Activated gamma-delta T cell treated with anti-CD3 and anti-CD28 coated beads, Interleukin-2, amount 50 U/mL, for 16 hours (primary cell): ENCODE results near the gene KNDC1.

Source experiments
- DNase-seq: peaks from one replicate; pipeline ENCODE4 v3.0.0-alpha.2; 2020; ENCODE audit warnings: low read depth

The KNDC1 gene

GRCh38 chr10:133206356-133207040, 46.5 kb downstream of the KNDC1 start:
- no peak for DNase-seq

- DNase-seq = no peak
Observed at GRCh38 chr10:133207041-133207600, 47.1 kb downstream of the KNDC1 start.

- DNase-seq = no peak
Observed at GRCh38 chr10:133207627-133208026, 47.6 kb downstream of the KNDC1 start.

GRCh38 chr10:133208466-133208865, 48.4 kb downstream of the KNDC1 start:
- no peak for DNase-seq

GRCh38 chr10:133209117-133209516, 49.1 kb downstream of the KNDC1 start:
- DNase-seq = no peak

GRCh38 chr10:133209641-133210040, 49.6 kb downstream of the KNDC1 start:
- no peak for DNase-seq

GRCh38 chr10:133210398-133211140, 50.5 kb downstream of the KNDC1 start:
- no peak for DNase-seq

GRCh38 chr10:133211141-133211830, 51.3 kb downstream of the KNDC1 start:
- no peak for DNase-seq

GRCh38 chr10:133211959-133212852, 52.2 kb downstream of the KNDC1 start:
- no peak for DNase-seq

- no peak for DNase-seq
Observed at GRCh38 chr10:133212853-133213494, 53.0 kb downstream of the KNDC1 start.

- DNase-seq = no peak
Observed at GRCh38 chr10:133213641-133214467, 53.8 kb downstream of the KNDC1 start.

- no peak for DNase-seq
Observed at GRCh38 chr10:133214468-133215410, 54.7 kb downstream of the KNDC1 start.

GRCh38 chr10:133215586-133215985, 55.6 kb downstream of the KNDC1 start:
- no peak for DNase-seq

GRCh38 chr10:133216776-133217175, 56.8 kb downstream of the KNDC1 start:
- no peak for DNase-seq

- no peak for DNase-seq
Observed at GRCh38 chr10:133217800-133218589, 58.0 kb downstream of the KNDC1 start.

- DNase-seq = no peak
Observed at GRCh38 chr10:133218891-133219290, 58.9 kb downstream of the KNDC1 start.

GRCh38 chr10:133219782-133220181, 59.8 kb downstream of the KNDC1 start:
- DNase-seq = no peak

- DNase-seq = no peak
Observed at GRCh38 chr10:133221331-133221730, 61.3 kb downstream of the KNDC1 start.
